B cell (primary cell): Measurements from ENCODE around the gene NUDT3. TPM values are rescaled to one million over a fixed set of nuclear protein-coding genes. Genes with fewer than 3 reads are reported as not detected.

Source experiments
- ATAC-seq: fragments of 200-7000 bp; cut with Tn5 transposase; one replicate; pipeline ENCODE4 v1.10.0; 2021; ENCODE audit warnings: low read depth, mild to moderate bottlenecking, moderate number of reproducible peaks, moderate library complexity
- CTCF ChIA-PET: fragments of 350-600 bp; sonication (Branson Sonifier 250); formaldehyde crosslinking; loops from one replicate; lab custom pipeline; 2021; ENCODE audit warnings: antibody characterized with exemption, inconsistent platforms; lab: Charles Lee
- POLR2A ChIA-PET: fragments of 350-600 bp; sonication (Branson Sonifier 250); formaldehyde crosslinking; loops from one replicate; lab custom pipeline; 2021; ENCODE audit warnings: antibody characterized with exemption; lab: Charles Lee
- DNase-seq: peaks from one replicate; pipeline ENCODE4 v3.0.0; 2013
- H2AFZ ChIP-seq: 2 replicates; pipeline ENCODE4 v1.6.1; 2012; ENCODE audit warnings: mild to moderate bottlenecking, low read depth, low read length; ENCODE audit not compliant: insufficient read depth, poor library complexity, severe bottlenecking
- H3K27ac ChIP-seq, 2 donors: 1 replicate in 1 of 2; 2 replicates in 1 of 2; pipeline ENCODE4 v1.5.1; 2012 to 2013; ENCODE audit warnings: low read length in 2 of 2, mild to moderate bottlenecking in 2 of 2, moderate library complexity in 1 of 2
- H3K27me3 ChIP-seq, 4 experiments: fragments of 200-600 bp in 1 of 4; sonication (generic) in 1 of 4; replicated peaks in 1 of 4; 1 replicate in 2 of 4; 2 replicates in 2 of 4; pipeline versions ENCODE4 v1.6.1 to v1.7.0; 2013 to 2016; ENCODE audit warnings: low read length in 3 of 4, mild to moderate bottlenecking in 2 of 4, mixed read lengths in 1 of 4, moderate library complexity in 1 of 4; ENCODE audit not compliant: insufficient read depth in 4 of 4, control insufficient read depth in 3 of 4; ENCODE audit errors: control extremely low read depth in 1 of 4
- H3K36me3 ChIP-seq, 2 experiments: replicated peaks in 1 of 2; 1 replicate in 1 of 2; 2 replicates in 1 of 2; pipeline versions ENCODE4 v1.6.1 to v1.7.1; 2013; ENCODE audit warnings: low read length in 1 of 2; ENCODE audit not compliant: insufficient read depth in 2 of 2, control insufficient read depth in 1 of 2; ENCODE audit errors: control extremely low read depth in 1 of 2, extremely low read depth in 1 of 2
- H3K4me1 ChIP-seq, 2 donors: fragments of 200-600 bp in 1 of 2; sonication (generic) in 1 of 2; 1 replicate in 1 of 2; 2 replicates in 1 of 2; pipeline versions ENCODE4 v1.5.1 to v1.6.1; 2013 to 2017; ENCODE audit warnings: low read length in 2 of 2; ENCODE audit not compliant: control insufficient read depth in 2 of 2, insufficient read depth in 2 of 2
- H3K4me2 ChIP-seq: replicated peaks from 2 replicates; pipeline ENCODE3; 2012; ENCODE audit warnings: mild to moderate bottlenecking, low read depth, low read length; ENCODE audit not compliant: poor library complexity, severe bottlenecking
- H3K4me3 ChIP-seq, 5 experiments: fragments of 200-600 bp in 1 of 5; sonication (generic) in 1 of 5; 1 replicate in 3 of 5; 2 replicates in 2 of 5; pipeline versions ENCODE4 v1.5.1 to v1.7.0; 2011 to 2016; ENCODE audit warnings: low read length in 4 of 5, mild to moderate bottlenecking in 4 of 5, low read depth in 2 of 5, control low read depth in 1 of 5, moderate library complexity in 1 of 5; ENCODE audit not compliant: insufficient read depth in 1 of 5; ENCODE audit errors: control extremely low read depth in 1 of 5, extremely low read depth in 1 of 5
- H3K79me2 ChIP-seq: fragments of 200-600 bp; sonication (generic); one replicate; pipeline ENCODE4 v1.6.0; 2016; ENCODE audit warnings: low read length; ENCODE audit not compliant: control insufficient read depth, insufficient read depth
- H3K9ac ChIP-seq: fragments of 200-600 bp; sonication (generic); 2 replicates; pipeline ENCODE4 v1.6.1; 2017; ENCODE audit warnings: mild to moderate bottlenecking, low read length, moderate library complexity
- H3K9me3 ChIP-seq, 3 donors: one replicate each; pipeline versions ENCODE4 v1.6.1 to v1.7.1; 2013; ENCODE audit warnings: low read length in 2 of 3; ENCODE audit not compliant: control insufficient read depth in 2 of 3, insufficient read depth in 1 of 3; ENCODE audit errors: control extremely low read depth in 1 of 3
- H4K20me1 ChIP-seq: 2 replicates; pipeline ENCODE4 v1.6.0; 2012; ENCODE audit warnings: mild to moderate bottlenecking, low read length; ENCODE audit not compliant: insufficient read depth, control insufficient read depth, poor library complexity, severe bottlenecking
- H3K27ac Mint-ChIP-seq: one replicate; pipeline ENCODE4 v1.8.0; 2021; ENCODE audit warnings: mixed read lengths
- H3K27me3 Mint-ChIP-seq: one replicate; pipeline ENCODE4 v1.8.0; 2021; ENCODE audit warnings: mixed read lengths
- H3K4me1 Mint-ChIP-seq: one replicate; pipeline ENCODE4 v1.8.0; 2021; ENCODE audit warnings: mixed read lengths
- H3K4me3 Mint-ChIP-seq: one replicate; pipeline ENCODE4 v1.8.0; 2021; ENCODE audit warnings: mixed read lengths
- H3K9me3 Mint-ChIP-seq: one replicate; pipeline ENCODE4 v1.8.0; 2022; ENCODE audit warnings: mixed read lengths; ENCODE audit not compliant: insufficient read depth
- CTCF ChIP-seq: fragments of 200-600 bp; IDR thresholded peaks from one replicate; pipeline ENCODE4 v1.8.0; 2022; ENCODE audit warnings: antibody characterized with exemption, mild to moderate bottlenecking
- EZH2 ChIP-seq: IDR thresholded peaks from 2 replicates; pipeline ENCODE4 v1.6.1; 2012; ENCODE audit warnings: borderline replicate concordance, low read depth, mild to moderate bottlenecking, moderate library complexity, low read length; ENCODE audit not compliant: insufficient read depth, poor library complexity, severe bottlenecking
- WGBS: methylation state at CpG from one replicate; pipeline ENCODE4 v1.1.5; 2013; ENCODE audit warnings: missing lambda C conversion rate; ENCODE audit not compliant: insufficient coverage; 5-methylcytosine and 5-hydroxymethylcytosine counted together
- intact Hi-C: fragments of 100-400 bp; cut with micrococcal nuclease; formaldehyde crosslinking; loops from one replicate; pipeline ENCODE4 v1.10.0; 2022
- polyA plus RNA-seq: library from polyadenylated mRNA; depleted of rRNA; stranded (reverse); fragments of >200 nt; gene quantifications from 2 replicates; pipeline ENCODE4 v1.2.3, GENCODE V29; 2012
- total RNA-seq, 2 donors: library from RNA; stranded (reverse); fragments of 120-200 nt in 1 of 2; gene quantifications; 1 replicate in 1 of 2; 2 replicates in 1 of 2; pipeline versions ENCODE4 v1.2.3 to v1.2.4, GENCODE V29; 2013 to 2022

The NUDT3 gene
- total and polyA plus RNA-seq, 2 donors (not counting 1 experiment from before 2014, with no cell fraction given), result 18.2 to 37.4 TPM

- H3K27me3 Mint-ChIP-seq, result no peaks in the 10 kb centered on the region
- Histone ChIP-seq H3K9me3 (no peaks in the 10 kb centered on the region), H4K20me1 (peaks cover 47% of the 10 kb centered on the region), H3K4me2 (no peak overlapping the region), H3K4me3 (no peak overlapping the region), H3K79me2 (peaks cover 94% of the 10 kb centered on the region), H3K27ac (no peak overlapping the region), H3K36me3 (no peaks in the 10 kb centered on the region), H2AFZ (no peak overlapping the region), H3K9ac (no peak overlapping the region), H3K4me1 (peaks cover 8 to 11% of the 10 kb centered on the region in 2 donors), H3K27me3 (no peaks in the 10 kb centered on the region)
- no peak overlapping the region for H3K27ac Mint-ChIP-seq
- ATAC-seq (no peak), DNase-seq (no peak)
- WGBS, result 89% methylated on average over 1 of the region's 3 CpGs
- ChIA-PET POLR2A (no interaction called here), CTCF (interaction anchor here (0.5 kb wide), 1 partner anchor 169 kb away, joined by 6 read pairs; no protein-coding TSS in a partner anchor)
- H3K4me3 Mint-ChIP-seq, result no peak overlapping the region
- H3K4me1 Mint-ChIP-seq, result peaks cover 38% of the 10 kb centered on the region
- H3K9me3 Mint-ChIP-seq, result no peaks in the 10 kb centered on the region
- TF ChIP-seq CTCF (no peak), EZH2 (no peak)
- intact Hi-C loops, result no loop called here
Observed at GRCh38 chr6:34358389-34358905, 34.0 kb downstream of the NUDT3 start.

GRCh38 chr6:34357937-34358336 is 34.5 kb downstream of the NUDT3 start:
- H4K20me1 ChIP-seq, result peaks cover 46% of the 10 kb centered on the region
- CTCF ChIA-PET, result interaction anchor here (0.5 kb wide), 1 partner anchor 168 kb away, joined by 6 read pairs; no protein-coding TSS in a partner anchor
- POLR2A ChIA-PET, result no interaction called here
- Mint-ChIP-seq H3K4me1 (peaks cover 37% of the 10 kb centered on the region), H3K9me3 (no peaks in the 10 kb centered on the region), H3K27ac (no peak overlapping the region), H3K4me3 (no peak overlapping the region), H3K27me3 (no peaks in the 10 kb centered on the region)
- DNase-seq (no peak), ATAC-seq (no peak)
- H3K4me3 ChIP-seq, result no peak overlapping the region
- no peak overlapping the region for H3K4me2 ChIP-seq
- peaks cover 94% of the 10 kb centered on the region for H3K79me2 ChIP-seq
- H2AFZ ChIP-seq, result no peak overlapping the region
- H3K27me3 ChIP-seq, result no peaks in the 10 kb centered on the region
- no peak for TF ChIP-seq EZH2
- no peak for TF ChIP-seq CTCF
- peaks cover 3 to 5% of the 10 kb centered on the region in 2 donors for H3K4me1 ChIP-seq
- H3K9ac ChIP-seq, result no peak overlapping the region
- no peaks in the 10 kb centered on the region for H3K9me3 ChIP-seq
- no peaks in the 10 kb centered on the region for H3K36me3 ChIP-seq
- no peak overlapping the region for H3K27ac ChIP-seq
- intact Hi-C loops, result no loop called here
- whole genome bisulfite sequencing, result no CpG with 5 or more reads among the region's 1 CpG
